ENCODE results near the gene ZNF790.
A peak's percentile ranks its signal among the peaks of the same experiment; 100 is the strongest.
"Not testable (repeated sequence)": the region's sequence is repeated elsewhere in the genome, so short reads cannot be mapped to it uniquely, and the experiment has no call there.

Gene ZNF790

GRCh38 chr19:36837906-36838783, at the start of gene ZNF790:
Gene ZNF790, minus strand, starts transcription at chr19:36838387. Its CDS starts 12,768 bp downstream, at chr19:36825619.
- peak; percentile 95 for DNase-seq

DNA sequence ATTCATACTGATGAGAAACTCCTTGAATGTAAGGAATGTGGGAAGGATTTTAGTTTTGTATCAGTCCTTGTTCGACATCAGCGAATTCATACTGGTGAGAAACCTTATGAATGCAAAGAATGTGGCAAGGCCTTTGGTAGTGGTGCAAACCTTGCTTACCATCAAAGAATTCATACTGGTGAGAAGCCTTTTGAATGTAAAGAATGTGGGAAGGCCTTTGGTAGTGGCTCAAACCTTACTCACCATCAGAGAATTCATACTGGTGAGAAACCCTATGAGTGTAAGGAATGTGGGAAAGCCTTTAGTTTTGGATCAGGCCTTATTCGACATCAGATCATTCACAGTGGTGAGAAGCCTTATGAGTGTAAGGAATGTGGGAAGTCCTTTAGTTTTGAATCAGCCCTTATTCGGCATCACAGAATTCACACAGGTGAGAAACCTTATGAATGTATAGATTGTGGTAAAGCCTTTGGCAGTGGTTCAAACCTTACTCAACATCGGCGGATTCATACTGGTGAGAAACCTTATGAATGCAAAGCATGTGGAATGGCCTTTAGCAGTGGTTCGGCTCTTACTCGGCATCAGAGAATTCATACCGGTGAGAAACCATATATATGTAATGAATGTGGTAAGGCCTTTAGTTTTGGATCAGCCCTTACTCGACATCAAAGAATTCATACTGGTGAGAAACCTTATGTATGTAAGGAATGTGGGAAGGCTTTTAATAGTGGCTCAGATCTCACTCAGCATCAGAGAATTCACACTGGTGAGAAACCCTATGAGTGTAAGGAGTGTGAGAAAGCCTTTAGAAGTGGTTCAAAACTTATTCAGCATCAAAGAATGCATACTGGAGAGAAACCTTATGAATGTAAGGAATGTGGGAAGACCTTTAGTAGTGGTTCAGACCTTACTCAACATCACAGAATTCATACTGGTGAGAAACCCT, 39.1 kb upstream of the ZNF790 start:
- DNase-seq, result no peak

DNA sequence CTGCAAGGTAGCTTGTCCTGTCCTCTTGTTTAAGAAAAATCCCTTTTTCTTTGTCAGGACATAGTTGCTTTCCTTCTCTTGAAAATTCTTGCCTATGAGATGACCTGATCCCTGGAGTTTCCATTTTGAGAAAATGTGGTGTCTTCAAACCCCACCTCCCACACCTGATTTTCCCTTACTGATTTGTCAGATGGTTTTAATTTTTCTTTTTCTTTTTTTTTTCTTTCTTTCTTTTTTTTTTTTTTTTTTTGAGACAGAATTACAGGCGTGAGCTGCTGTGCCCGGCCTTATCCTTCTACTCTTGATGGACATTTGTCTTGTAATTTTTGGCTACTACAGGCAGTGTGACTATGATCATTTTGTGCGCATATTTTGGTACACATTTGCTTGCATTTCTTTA, 13.7 kb upstream of the ZNF790 start:
- DNase-seq, result no peak

DNA sequence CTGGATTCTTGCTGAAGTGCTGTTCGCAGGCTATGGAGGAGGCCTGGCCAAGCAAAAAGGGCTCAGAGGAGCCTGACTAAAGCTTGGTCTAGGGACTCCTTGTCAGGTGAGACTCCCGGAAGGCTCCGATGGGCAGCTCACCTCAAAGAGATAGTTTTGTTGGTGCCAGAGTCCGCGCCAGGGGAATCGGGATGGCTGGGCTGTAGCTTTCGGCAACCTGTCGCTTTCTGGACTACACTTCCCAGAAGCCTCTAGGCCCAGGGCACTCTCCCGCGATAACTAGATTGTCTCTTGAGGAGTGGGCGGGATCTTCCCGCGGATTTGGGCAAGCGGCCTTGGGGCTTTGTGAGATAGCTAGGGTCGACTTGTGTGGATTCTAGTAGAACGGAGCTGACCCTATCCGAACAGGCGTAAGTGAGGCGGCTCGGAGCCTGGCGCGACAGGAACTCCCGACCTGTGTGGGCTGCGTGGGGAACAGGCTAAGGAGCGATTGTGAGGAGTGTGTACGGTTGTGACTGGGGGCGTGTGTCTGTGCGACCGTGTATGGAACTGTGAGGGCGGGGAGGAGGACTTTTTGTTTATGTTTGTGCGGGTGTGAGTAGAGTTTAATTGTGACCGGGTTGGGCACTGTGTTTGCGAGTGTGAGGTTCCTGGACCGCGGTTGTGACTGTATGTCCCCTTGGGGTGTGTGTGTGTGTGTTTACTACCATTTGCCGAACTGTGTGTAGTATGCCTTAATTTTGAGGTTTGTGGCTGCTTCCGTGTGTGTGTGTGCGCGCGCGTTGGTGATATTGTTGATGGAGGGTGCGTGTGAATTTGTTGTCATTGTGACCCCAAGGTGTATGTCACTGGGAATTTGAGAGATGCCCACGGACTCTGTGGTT, 12.6 kb upstream of the ZNF790 start, which contains the start of gene ZNF345:
Gene ZNF345, plus strand, starts transcription at position 318 of the 884 bp plus-strand sequence. CDS start 25,955 bp downstream, outside the sequence.
- peak; percentile 95 for DNase-seq

- DNase-seq, result peak; percentile 95
Measured at GRCh38 chr19:36849701-36850558, 11.7 kb upstream of the ZNF790 start.

DNA sequence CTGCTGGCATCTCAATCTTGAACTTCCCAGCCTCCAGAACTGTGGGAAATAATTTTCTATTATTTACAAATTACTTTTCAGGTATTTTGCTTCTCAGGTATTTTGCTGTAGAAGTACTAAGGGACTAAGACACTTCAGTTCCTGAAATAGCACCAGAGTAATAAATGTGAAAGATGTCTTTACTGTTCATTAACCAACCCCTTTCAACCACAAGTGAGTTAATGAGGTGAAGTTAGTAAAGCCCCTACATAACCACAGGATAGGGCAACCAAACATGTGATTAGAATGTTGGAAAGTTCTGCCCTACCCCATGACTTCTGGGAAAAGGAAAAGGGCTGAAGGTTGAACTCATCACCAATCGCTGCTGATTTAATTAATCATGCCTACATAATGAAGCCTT, 9.8 kb upstream of the ZNF790 start:
- no peak for DNase-seq

DNA sequence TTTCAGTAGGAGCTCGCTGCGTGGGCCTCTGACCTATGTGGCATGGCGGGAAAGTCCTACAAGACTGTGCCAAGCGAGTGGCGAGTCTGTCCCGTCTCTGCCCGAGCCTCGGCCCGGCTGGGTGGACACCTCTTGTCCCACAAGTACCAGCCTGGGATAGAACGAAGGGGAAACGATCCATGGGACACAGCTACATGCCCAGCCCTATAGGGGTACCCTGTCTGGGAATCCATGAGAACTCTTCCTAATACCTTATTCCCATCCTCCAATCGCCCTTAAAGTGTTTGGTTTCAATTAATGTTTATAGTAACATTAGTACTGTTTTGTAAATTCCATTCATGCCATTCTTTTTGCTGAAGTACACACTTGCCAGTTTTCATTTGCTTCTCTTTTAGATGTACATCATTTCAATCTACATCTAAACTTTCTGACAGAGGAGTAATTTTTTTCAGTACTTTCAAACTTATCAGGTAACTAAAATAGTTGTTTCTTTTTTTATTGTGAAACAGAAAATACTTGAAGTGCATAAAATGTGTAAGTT, 667 bp upstream of the ZNF790 start:
- no peak for DNase-seq

- DNase-seq, result no peak
Measured at GRCh38 chr19:36837176-36837905, 846 bp downstream of the ZNF790 start.

- DNase-seq, result no peak
Measured at GRCh38 chr19:36833430-36833829, 4.8 kb downstream of the ZNF790 start.

- DNase-seq, result no peak
Measured at GRCh38 chr19:36821758-36822157, 16.4 kb downstream of the ZNF790 start.

DNA sequence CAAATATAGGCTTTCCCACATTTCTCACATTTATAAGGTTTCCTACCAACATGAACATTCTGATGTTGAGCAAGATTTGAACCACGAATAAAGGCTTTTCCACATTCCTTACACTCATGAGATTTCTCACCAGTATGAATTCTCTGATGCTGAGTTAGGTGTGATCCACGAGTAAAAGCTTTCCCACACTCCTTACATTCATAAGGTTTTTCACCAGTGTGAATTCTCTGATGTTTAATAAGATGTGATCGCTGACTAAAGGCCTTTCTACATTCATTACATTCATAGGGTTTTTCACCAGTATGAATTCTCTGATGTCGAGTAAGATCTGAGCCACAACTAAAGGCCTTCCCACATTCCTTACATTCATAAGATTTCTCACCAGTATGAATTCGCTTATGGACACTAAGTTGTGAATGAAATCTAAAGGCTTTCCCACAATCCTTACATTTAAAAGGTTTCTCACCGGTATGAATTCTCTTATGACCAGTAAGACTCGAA, 19.0 kb downstream of the ZNF790 start:
- no peak for DNase-seq

- DNase-seq, result no peak
Measured at GRCh38 chr19:36807029-36807428, 31.2 kb downstream of the ZNF790 start.

DNA sequence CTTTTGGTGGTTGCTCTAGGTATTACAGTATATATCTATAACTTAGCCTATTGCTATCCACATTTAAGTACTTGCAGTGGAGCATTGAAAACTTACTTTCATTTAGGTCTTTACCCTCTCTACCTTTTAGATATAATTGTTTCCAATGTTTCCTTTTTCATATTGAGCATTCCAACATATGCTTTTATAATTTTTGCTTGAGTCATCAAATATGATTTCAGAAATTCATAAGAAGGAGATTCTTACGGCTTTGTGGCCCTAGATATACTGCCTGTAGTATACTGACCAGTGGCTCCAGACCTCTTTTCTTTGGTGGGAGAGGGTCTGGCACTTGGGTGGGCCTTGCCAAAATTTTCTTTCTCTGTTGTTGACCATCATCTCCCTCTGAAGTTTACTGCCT, 32.8 kb downstream of the ZNF790 start:
- DNase-seq, result no peak

- no peak for DNase-seq
Measured at GRCh38 chr19:36797786-36798108, 40.4 kb downstream of the ZNF790 start.

DNA sequence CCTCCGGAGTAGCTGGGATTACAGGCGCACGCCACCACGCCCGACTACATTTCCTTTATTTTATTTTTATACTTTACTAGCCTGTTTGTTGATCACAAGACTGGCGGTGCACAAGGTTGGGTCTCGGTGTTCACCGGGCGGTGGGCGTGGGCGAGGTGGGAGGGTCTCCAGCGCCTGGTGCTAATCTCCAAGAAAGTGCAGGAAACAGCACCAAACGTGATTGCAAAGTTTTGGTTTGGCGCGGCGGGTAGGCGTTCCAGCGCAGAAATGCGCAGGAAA, 41.5 kb downstream of the ZNF790 start:
- no peak for DNase-seq

DNA sequence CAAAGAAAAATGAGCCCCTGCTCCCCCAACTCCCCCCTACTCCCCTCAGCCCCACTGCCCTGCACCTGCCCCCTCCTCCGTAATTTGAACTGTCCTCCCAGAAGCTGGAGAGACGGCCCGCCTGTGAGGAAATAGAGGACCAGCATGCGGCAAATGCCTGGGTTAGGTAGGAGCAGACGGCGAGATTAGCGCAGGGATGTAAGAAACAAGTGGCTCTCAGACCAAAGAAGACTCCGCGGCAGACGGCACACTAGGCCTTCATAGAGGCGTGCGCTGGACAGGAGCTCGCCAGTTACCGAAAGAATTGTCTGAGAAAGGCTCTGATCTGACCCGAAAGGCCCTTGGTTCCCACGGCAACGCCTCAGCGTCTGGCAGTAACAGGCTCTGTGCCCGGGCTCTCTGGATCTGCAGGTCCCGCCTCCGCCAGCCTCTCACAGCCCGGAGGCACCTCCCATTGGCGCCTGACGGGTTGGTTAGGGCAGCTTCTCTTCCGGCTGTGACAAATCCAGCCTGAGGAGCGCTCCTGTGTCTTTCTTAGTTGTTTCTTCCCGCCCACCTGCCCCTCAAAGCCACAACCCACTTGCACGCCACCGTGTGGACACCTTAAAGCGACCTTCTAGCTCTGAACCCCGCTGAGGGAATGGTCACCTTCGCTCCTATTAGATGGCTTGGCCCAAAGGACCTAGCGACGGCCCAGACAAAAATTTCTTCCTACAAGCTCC, 46.6 kb downstream of the ZNF790 start:
- not testable (repeated sequence) for DNase-seq

DNA sequence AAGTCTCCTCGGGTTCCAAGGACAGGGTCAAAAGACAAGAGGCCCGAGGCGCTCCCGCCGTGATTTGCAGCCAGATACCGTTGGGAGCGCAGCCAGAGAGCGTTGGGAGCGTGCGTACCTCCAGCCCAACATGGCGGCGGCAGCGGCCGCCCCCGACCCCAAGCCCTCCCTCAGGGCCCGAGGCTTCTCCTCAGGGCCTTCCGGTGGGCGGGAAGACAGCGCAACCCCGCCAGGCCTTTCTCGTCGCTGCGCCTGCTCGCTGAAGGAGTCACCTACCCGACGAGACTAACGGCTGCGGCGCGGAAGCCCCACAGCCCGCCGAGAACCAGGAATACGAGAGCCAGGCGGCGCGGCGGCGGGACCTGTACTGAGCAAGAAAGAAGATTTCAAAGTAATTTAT, 62.4 kb downstream of the ZNF790 start:
- DNase-seq, result peak; percentile 40

GRCh38 chr19:36773223-36773579, 65.0 kb downstream of the ZNF790 start:
- no peak for DNase-seq

GRCh38 chr19:36772311-36773222, 65.6 kb downstream of the ZNF790 start, which contains the start of gene ZNF850:
Gene ZNF850, minus strand, starts transcription at chr19:36772807. Its CDS starts 10,201 bp downstream, at chr19:36762606.
- DNase-seq, result peak; percentile 95

All from right hindlimb (tissue), 1 donor.